ENCODE data around the gene MAGI2.
"Not testable (repeated sequence)": the region's sequence is repeated elsewhere in the genome, so short reads cannot be mapped to it uniquely, and the experiment has no call there.

Gene MAGI2

GRCh38 chr7:78007231-78007630, 1446.2 kb downstream of the MAGI2 start:
- DNase-seq: no peak

DNA sequence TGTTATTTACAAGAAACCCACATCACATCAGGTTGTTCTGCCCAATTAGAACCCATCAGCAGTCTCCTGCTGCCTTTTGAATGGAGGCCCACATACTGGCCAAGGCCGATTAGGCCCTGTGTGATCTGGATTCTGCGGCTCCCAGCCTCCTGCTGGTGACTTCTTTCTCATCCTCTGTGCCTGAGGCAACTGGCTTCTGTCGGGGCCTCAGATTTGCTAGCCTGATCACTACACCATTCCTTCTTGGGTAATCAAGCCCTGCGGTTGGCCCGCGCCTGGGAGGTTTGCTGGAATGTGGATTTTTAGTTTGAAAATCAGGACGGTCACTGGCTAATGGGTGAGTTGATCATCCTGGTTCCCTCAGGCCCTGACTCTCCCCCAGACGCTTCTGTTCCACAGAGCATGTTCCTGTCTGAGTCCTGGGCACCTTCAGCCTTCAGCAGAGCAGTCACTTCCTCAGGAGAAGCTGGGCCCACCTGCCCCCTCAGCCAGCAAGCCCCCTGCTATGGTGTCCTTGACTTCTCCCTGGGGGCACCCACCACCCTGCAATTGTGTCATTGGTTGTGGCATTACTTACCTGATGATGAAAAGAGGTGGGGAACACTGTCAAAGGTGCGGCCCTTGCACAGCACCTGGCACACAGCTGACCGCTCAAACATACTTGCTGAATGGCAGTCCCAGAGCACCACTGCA, 1447.3 kb downstream of the MAGI2 start:
- no peak for DNase-seq

GRCh38 chr7:78002715-78003114, 1450.8 kb downstream of the MAGI2 start:
- DNase-seq: no peak

GRCh38 chr7:78002021-78002420, 1451.4 kb downstream of the MAGI2 start:
- no peak for DNase-seq

DNA sequence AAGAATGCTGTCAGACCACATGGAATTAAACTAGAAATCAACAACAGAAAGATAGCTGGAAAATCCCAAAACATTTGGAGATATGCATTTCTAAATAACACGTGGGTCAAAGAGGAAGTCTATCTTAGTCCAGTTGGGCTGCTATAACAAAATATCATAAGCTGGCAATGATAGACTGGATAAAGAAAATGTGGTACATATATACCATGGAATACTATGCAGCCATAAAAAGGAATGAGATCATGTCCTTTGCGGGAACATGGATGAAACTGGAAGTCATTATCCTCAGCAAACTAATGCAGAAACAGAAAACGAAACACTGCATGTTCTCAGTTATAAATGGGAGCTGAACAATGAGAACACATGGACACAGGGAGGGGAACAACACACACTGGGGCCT, 1454.3 kb downstream of the MAGI2 start:
- not testable (repeated sequence) for DNase-seq

GRCh38 chr7:77995717-77996116, 1457.8 kb downstream of the MAGI2 start:
- no peak for DNase-seq

DNA sequence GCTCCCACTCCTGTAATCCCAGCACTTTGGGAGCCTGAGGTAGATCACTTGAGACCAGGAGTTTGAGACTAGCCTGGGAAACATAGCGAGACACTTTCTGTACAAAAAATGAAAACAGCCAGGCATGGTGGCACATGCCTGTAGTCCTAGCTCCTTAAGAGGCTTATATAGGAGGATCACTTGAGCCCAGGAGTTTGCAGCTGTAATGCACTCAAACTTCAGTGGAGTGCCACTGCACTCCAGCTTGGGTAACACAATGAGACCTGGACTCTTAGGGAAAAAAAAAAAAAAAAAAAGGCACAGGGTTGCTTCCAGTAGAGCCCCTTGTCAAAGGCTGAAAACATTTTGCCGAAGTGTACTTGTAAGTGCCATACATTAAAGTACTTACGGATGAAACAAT, 1459.6 kb downstream of the MAGI2 start:
- no peak for DNase-seq

DNA sequence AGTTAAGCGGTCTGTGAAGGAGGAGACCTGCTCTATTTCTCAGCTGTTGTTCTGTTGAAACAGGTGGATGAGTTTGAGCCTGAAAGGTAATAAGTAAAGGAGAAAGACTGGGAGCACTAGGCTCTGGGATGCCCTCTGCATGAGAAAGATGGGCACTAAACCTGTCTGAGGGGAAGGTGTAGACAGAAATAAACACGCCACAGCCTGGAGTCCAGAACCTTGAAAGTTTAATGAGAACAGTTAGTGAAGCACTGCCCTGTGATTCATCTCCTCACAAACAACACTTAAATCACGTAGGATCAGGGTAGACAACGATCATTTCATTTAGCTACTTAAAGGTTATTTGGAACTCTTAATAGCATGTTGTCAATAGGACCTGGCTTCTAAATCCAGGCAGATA, 1461.8 kb downstream of the MAGI2 start:
- DNase-seq: no peak

- DNase-seq: peak; percentile 29
These were observed 1463.4 kb downstream of the MAGI2 start for GRCh38 chr7:77989981-77990566.

DNA sequence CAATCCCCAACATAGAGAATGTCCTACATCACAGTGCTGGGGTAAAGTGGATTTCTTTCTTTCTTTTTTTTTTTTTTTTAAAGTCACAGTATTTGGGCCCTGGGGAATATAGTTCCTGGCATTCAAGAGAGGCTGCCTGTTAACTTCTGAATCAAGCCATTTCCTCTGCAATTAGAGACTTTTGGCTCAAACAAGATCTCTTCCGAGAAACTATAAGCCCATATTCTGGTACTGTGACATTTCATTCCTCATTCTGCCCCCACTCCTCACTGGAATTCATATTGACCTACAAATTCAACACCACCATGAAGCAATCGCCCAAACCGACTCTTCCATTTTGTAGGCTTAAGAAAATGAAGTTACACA, 1467.5 kb downstream of the MAGI2 start:
- DNase-seq: no peak

DNA sequence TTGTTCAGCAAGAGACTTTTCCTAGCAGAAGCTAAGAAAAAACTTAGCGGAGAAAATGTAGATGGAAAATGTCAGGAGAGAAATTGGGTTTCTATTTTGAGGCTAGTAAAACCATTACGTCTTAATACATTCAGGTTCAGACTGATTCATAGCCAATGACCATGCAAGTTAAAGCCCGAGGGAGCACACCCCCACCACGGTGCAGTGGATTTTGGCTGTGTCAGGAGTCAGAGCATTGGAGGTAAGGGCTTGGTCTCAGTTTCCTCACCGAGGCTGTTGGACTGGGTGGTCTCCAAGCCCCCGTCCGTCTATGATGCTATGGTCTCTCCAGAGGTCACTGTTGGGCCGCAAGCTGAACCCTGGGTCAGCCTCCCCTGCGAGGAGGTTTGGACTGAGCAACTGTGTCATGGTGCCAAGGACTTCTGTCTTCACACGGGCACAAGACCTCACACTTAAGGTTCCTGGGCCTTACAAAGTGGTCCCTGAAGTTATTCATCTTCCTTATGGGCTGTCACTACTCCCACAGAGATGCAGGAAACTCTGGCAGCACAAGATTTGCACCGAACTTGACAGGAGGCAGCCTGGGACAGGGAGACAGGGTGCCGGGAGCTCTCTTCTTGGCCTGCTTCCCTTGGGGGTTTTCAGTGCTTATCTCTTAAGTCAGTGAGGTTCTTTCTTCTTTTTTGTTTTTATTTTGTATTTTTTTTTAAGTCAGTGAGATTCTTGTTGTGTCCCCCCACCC, 1468.1 kb downstream of the MAGI2 start:
- DNase-seq: no peak

GRCh38 chr7:77983973-77984372, 1469.5 kb downstream of the MAGI2 start:
- DNase-seq: no peak

GRCh38 chr7:77982926-77983550, 1470.4 kb downstream of the MAGI2 start:
- peak; percentile 83 for DNase-seq

DNA sequence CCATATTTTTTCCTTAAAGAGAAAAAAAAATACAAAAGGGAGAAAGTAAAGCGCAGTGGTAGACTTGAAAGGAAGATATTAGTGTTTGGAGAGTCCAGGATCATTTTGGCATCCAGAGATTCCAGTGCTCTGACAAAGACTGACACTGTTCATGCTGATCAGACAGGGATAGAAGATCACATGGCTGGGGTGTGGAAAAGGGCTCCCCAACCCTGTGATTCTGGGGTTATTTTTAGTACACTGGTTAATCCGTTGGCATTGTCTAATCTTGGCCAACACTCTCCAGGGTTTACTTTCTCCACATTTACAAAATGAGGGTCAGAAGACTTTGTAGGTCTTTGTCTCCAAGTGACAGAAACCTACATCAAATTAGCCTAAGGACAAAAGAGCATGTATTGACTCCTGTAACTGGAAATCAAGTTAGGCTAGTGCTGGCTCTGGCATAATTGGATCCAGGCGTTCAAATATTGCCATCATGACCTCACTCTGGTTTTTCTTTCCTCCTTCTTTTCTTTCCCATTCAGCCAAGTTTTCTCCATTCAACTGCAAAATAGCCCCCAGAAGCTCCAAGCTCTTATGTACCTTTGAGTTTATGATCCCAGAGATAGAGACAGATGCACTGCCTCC, 1473.3 kb downstream of the MAGI2 start:
- no peak for DNase-seq

DNA sequence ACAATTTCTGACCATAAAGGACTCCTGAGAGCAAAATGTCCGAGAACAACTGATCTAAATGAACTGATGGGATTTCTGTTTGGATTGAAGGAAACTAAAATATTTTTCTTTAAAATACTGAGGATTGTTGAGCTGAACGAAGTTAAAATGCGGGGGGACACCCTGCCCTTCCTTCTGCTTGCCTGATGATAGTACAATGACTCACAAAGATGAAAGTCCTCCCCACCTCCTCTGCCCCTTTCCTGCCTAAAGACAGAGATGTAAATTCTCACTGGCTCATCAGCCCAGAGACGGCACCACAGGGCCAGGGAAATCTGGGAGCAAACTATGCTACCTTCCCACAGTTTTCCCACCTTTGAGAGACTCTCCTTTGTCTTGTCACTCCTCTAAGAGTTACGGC, 1474.2 kb downstream of the MAGI2 start:
- DNase-seq: no peak

DNA sequence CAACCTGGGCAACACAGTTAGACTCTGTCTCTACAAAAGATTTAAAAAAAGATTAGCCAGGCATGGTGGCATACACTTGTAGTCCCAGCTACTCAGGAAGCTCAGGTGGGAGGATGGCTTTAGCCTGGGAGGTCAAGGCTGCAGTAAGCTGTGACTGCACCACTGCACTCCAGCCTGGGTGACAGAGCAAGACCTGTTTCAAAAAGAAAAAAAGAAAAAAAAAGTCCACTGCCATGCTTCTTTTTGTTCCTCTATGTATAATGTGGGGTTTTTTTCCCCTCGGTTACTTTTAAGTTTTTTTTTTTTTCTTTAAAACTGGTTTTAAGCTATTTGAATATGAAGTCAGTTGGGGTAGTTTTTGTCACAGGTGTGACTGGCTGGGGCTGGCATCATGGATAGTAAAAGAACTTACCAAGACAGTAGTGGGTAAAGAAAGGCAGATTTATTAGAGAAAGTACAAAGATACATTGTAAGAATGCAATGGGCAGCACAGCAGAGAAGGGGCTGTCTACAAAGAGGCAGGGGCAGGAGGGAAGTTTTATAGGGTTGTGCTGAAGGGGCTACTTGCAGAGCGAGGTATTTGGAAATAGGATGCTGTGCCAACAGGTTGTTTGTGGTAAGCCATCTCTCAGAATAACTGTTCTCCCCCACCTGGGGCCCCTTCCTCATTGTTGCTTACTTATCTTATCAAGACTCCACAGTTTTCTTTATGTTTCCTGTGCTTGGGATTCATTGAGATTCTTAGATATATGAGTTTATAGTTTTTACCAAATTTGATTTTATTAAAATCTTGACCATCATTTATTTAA, 1477.6 kb downstream of the MAGI2 start:
- DNase-seq: no peak

DNA sequence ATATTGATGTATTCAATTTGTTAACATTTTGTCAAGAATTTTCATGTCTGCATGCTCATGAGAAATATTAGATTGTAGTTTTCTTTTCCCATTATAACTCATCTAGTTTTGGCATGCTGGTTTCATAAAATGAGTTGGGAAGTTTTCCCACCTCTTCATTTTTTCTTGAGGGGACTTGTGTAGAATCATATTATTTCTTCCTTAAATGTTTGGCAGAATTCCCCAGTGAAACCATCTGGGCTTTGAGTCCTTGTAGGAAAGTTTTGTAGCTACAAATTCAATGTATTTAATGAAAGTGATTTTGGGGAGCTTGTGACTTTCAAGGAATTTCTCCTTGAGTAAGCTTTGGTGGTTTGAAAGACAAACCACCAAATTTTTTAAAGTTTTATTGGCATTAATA, 1481.7 kb downstream of the MAGI2 start:
- DNase-seq: no peak

DNA sequence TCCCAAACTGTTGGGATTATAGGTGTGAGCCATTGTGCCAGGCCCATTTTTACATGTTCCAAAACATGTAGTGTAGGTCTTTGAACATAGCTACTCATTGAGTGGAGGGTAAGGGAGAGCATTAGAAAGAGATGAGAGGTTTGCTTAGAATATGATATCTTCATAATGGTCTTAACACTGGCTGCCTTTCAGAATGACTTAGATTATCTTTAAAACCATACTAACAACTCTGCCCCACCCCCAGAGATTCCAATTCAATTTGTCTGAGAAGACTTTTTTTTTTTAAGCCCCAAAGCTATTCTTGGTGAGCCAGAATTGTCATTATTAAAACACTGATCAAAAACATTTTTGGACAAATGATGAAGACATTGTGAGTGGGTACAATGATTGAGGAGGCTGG, 1486.0 kb downstream of the MAGI2 start:
- no peak for DNase-seq

All from activated CD4-positive, alpha-beta T cell treated with anti-CD3 and anti-CD28 coated beads, Interleukin-2, Interleukin-6, amounts not matched to agents 100 ng/mL and 50 ng/mL, durations not matched to agents 16 hours and 8 hours (primary cell).